Heart left ventricle (tissue), 16 donors: Measurements from ENCODE around the gene ROCK2. TPM values are rescaled to one million over a fixed set of nuclear protein-coding genes. Genes with fewer than 3 reads are reported as not detected.
"Not testable (repeated sequence)": the region's sequence is repeated elsewhere in the genome, so short reads cannot be mapped to it uniquely, and the experiment has no call there.

Experiments used
- ATAC-seq, 4 donors: fragments of 200-7000 bp; cut with Tn5 transposase; one replicate each; pipeline ENCODE4 v1.9.1; 2020 to 2022; ENCODE audit warnings: moderate library complexity in 4 of 4, mild to moderate bottlenecking in 3 of 4, moderate number of reproducible peaks in 1 of 4
- DNase-seq, 5 donors: peaks; one replicate each; pipeline ENCODE4 v3.0.0-alpha.2; 2020
- H3K27ac ChIP-seq, 12 donors: fragments of 200-600 bp; sonication (generic) in 4 of 12; one replicate each; pipeline versions ENCODE4 v1.5.0 to v1.8.0; 2016 to 2022; ENCODE audit warnings: mild to moderate bottlenecking in 2 of 12
- H3K27me3 ChIP-seq, 9 donors: fragments of 200-600 bp; sonication (generic) in 2 of 9; one replicate each; pipeline versions ENCODE4 v1.5.1 to v1.8.0; 2016 to 2022; ENCODE audit warnings: mild to moderate bottlenecking in 3 of 9
- H3K36me3 ChIP-seq, 9 donors: fragments of 200-600 bp; sonication (generic) in 2 of 9; one replicate each; pipeline versions ENCODE4 v1.5.0 to v1.8.0; 2018 to 2022; ENCODE audit warnings: mild to moderate bottlenecking in 2 of 9
- H3K4me1 ChIP-seq, 12 donors: fragments of 200-600 bp; sonication (generic) in 4 of 12; one replicate each; pipeline versions ENCODE4 v1.5.0 to v1.8.0; 2016 to 2022; ENCODE audit warnings: mild to moderate bottlenecking in 3 of 12
- H3K4me3 ChIP-seq, 12 donors: fragments of 200-600 bp; sonication (generic) in 4 of 12; one replicate each; pipeline versions ENCODE4 v1.5.0 to v1.8.0; 2017 to 2022; ENCODE audit warnings: mild to moderate bottlenecking in 9 of 12, moderate library complexity in 4 of 12
- H3K9me3 ChIP-seq, 12 donors: fragments of 200-600 bp; sonication (generic) in 4 of 12; one replicate each; pipeline versions ENCODE4 v1.5.0 to v1.8.0; 2016 to 2022; ENCODE audit warnings: mild to moderate bottlenecking in 1 of 12
- POLR2A ChIP-seq, 2 donors: fragments of 450-650 bp; IDR thresholded peaks; one replicate each; pipeline ENCODE4 v1.6.1; 2017; ENCODE audit warnings: antibody characterized with exemption in 2 of 2, mild to moderate bottlenecking in 2 of 2, moderate library complexity in 2 of 2
- WGBS, 4 donors: extraction: QIAGEN DNeasy Blood & Tissue Kit in 2 of 4; methylation state at CpG; one replicate each; pipeline versions ENCODE4 v1.1.5 to v1.1.7; 2013 to 2018; 5-methylcytosine and 5-hydroxymethylcytosine counted together
- intact Hi-C, 10 donors: fragments of 100-400 bp; cut with DNase I; formaldehyde crosslinking; loops; one replicate each; pipeline versions ENCODE4 v1.11.1 to v1.14.2; 2022
- polyA plus RNA-seq, 2 donors: library from polyadenylated mRNA; stranded (reverse); fragments of 200-250 nt; gene quantifications; one replicate each; pipeline ENCODE4 v1.2.3, GENCODE V29; 2013
- total RNA-seq, 9 donors: library from RNA; depleted of rRNA in 2 of 9; stranded (reverse); fragments of >200 nt in 2 of 9; fragmentation: NEBNext Ultra II Directional in 3 of 9; extraction: Animal tissue kit (Norgen Biotek cat#: 25700) in 3 of 9; gene quantifications; one replicate each; pipeline versions ENCODE4 v1.1.0 to v1.2.4, GENCODE V29; 2016 to 2023
- TF ChIP-seq, protein P1 (sequence below), 12 donors: fragments of 200-600 bp; sonication (generic) in 4 of 12; IDR thresholded peaks; one replicate each; pipeline versions ENCODE4 v1.5.0 to v1.8.0; 2018 to 2022; ENCODE audit warnings: antibody characterized with exemption in 12 of 12, mild to moderate bottlenecking in 5 of 12
- donor health status: ischemic (EF 13 %, LVEDD 7.1; RV severe dilation, severe dysfunction).
- donor health status: healthy with polysubstance abuse.
- donor health status: DM: no; HTN: yes; CAD: no.
- donor health status: DM: no; HTN: no; CAD: no.
- donor health status: ischemic (EF 25% LVEDD 6.9; RV normal size, moderate dysfunction).
- donor health status: ischemic (EF 25% LVEDD 5.7; RV mildly dilated, moderate dysfunction).
- donor health status: healthy.
- donor health status: DM: yes; HTN: yes; CAD: no.
- donor health status: ischemic (EF 35%, LVEDD 5.7; RV mildly dilated, moderate dysfunction).
- donor health status: nonischemic (EF 11% LVEDD 7.7; RV severe dilation, severe dysfunction).
- donor health status: DM: yes; HTN: yes; CAD: no.
- donor health status: PGD.
- donor health status: ischemic (EF 29% LVEDD 5.4; RV normal size, mild dysfunction).
- donor health status: nonischemic (EF 23%, LVEDD 6.1; RV moderate dilation, normal function).

Gene ROCK2
- total and polyA plus RNA-seq, 11 donors: 6.1 to 44.3 (median 38.0) TPM

DNA sequence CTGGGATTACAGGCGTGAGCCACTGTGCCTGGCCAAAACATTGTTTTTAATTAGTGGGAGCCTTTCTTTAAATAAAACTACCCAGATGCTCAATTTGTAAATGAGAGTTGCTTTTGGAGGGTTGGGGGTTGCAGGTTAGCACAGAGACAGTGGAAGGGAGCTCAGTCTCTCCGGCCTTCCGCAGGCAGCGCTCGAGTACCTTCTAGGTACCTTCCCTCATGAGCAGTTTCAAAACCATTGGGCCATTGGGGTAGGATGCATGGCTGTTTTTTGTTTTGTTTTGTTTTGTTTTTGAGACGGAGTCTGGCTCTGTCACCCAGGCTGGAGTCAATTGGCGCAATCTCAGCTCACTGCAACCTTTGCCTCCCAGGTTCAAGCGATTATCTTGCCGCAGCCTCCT is 170.2 kb downstream of the ROCK2 start:
- Histone ChIP-seq H3K36me3 (peaks cover 0 to 30% (median 6%) of the 10 kb centered on the region in 9 donors), H3K4me1 (peaks cover 0 to 25% (median 0%) of the 10 kb centered on the region in 12 donors), H3K9me3 (no peaks in the 10 kb centered on the region), H3K27me3 (no peaks in the 10 kb centered on the region), H3K4me3 (no peak overlapping the region), H3K27ac (no peak overlapping the region)
- TF ChIP-seq POLR2A (IDR thresholded peaks at IDR 0.05): no peak
- TF ChIP-seq, protein P1, sequence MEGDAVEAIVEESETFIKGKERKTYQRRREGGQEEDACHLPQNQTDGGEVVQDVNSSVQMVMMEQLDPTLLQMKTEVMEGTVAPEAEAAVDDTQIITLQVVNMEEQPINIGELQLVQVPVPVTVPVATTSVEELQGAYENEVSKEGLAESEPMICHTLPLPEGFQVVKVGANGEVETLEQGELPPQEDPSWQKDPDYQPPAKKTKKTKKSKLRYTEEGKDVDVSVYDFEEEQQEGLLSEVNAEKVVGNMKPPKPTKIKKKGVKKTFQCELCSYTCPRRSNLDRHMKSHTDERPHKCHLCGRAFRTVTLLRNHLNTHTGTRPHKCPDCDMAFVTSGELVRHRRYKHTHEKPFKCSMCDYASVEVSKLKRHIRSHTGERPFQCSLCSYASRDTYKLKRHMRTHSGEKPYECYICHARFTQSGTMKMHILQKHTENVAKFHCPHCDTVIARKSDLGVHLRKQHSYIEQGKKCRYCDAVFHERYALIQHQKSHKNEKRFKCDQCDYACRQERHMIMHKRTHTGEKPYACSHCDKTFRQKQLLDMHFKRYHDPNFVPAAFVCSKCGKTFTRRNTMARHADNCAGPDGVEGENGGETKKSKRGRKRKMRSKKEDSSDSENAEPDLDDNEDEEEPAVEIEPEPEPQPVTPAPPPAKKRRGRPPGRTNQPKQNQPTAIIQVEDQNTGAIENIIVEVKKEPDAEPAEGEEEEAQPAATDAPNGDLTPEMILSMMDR (IDR thresholded peaks at IDR 0.05): no peak
- intact Hi-C loops: no loop called here
- ATAC-seq (no peak), DNase-seq (no peak)
- 96 to 99% (median 98%) methylated on average over 9 of the region's 9 CpGs for WGBS, 4 donors

DNA sequence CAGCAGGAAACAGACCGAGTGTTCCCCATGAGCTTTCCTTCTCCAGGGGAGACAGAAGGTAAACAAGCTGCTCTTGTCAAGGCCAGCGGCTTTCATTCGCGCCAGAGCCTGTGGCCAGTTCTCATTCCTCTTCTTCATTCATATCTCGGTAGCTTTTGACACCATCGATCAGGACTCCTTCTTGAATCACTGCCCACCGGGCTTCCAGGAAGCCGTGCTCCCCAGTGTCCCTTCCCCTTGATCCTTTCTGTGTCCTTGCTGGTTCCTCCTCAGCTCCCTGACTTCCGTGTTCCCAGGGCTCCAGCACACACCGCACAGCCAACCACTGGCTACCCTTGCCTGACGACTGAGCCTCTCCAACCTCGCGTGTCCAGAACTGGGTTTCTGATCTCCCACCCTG is 175.1 kb downstream of the ROCK2 start:
- Histone ChIP-seq H3K36me3 (peaks cover 0 to 9% (median 0%) of the 10 kb centered on the region in 9 donors), H3K4me1 (peaks cover 0 to 3% (median 0%) of the 10 kb centered on the region in 12 donors), H3K4me3 (no peak overlapping the region), H3K27me3 (no peaks in the 10 kb centered on the region), H3K9me3 (no peaks in the 10 kb centered on the region), H3K27ac (no peak overlapping the region)
- TF ChIP-seq, protein P1 (IDR thresholded peaks at IDR 0.05): no peak
- no peak for TF ChIP-seq POLR2A (IDR thresholded peaks at IDR 0.05)
- DNase-seq (no peak), ATAC-seq (peak in 3 of 4 donors; percentile 53 to 57 (median 55))
- intact Hi-C loops: no loop called here
- 58 to 72% (median 65%) methylated on average over 13 of the region's 13 CpGs for WGBS, 4 donors

DNA sequence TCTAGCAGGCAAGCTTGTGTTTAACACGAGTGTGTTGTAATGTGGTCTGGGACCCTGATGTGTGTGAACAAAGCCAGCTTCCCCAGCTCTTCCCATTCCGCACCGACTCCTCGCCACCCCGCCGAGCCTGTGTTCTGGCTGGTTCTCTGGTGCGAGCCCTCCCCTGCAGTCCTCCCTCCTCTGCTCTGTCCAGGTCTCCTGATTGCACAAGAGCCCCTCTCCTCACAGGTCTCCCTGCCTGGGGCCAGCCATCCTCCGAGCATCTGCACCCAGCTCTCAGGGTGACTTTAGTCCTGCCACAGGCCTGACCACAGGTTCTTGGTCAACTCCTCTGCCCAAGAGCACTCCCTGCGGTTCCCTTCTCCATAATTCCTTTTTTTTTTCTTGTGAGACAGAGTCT is 175.9 kb downstream of the ROCK2 start:
- no peak overlapping the region for H3K27ac ChIP-seq
- 83 to 94% (median 86%) methylated on average over 9 of the region's 9 CpGs for WGBS, 4 donors
- no peaks in the 10 kb centered on the region for H3K27me3 ChIP-seq
- H3K9me3 ChIP-seq: no peaks in the 10 kb centered on the region
- no peak overlapping the region for H3K4me3 ChIP-seq
- no peaks in the 10 kb centered on the region for H3K4me1 ChIP-seq
- intact Hi-C loops: no loop called here
- peak in 1 of 4 donors; percentile 36 for ATAC-seq
- DNase-seq: no peak
- TF ChIP-seq, protein P1 (IDR thresholded peaks at IDR 0.05): no peak
- TF ChIP-seq POLR2A (IDR thresholded peaks at IDR 0.05): no peak
- peaks cover 0 to 14% (median 0%) of the 10 kb centered on the region in 9 donors for H3K36me3 ChIP-seq

DNA sequence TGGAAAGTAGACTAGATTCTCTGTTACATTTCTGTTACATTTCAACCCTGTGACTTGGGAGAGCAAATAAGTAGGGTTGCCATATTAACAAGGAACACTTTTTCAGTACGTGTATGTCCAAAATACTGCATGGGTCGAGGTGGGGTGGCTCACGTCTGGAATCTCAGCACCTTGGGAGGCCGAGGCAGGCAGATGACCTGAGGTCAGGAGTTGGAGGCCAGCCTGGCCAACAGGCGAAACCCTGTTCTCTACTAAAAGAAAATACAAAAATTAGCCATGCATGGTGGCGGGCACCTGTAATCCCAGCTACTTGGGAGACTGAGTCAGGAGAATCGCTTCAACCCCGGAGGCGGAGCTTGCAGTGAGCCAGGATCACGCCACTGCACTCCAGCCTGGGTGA is 178.0 kb downstream of the ROCK2 start:
- no peak overlapping the region for H3K4me3 ChIP-seq
- peaks cover 0 to 24% (median 8%) of the 10 kb centered on the region in 9 donors for H3K36me3 ChIP-seq
- no peaks in the 10 kb centered on the region for H3K9me3 ChIP-seq
- WGBS, 4 donors: 84 to 97% (median 91%) methylated on average over 10 of the region's 10 CpGs
- no peak for TF ChIP-seq POLR2A (IDR thresholded peaks at IDR 0.05)
- TF ChIP-seq, protein P1 (IDR thresholded peaks at IDR 0.05): no peak
- ATAC-seq (no peak), DNase-seq (no peak)
- no peaks in the 10 kb centered on the region for H3K27me3 ChIP-seq
- no peak overlapping the region for H3K27ac ChIP-seq
- intact Hi-C loops: no loop called here
- no peaks in the 10 kb centered on the region for H3K4me1 ChIP-seq

DNA sequence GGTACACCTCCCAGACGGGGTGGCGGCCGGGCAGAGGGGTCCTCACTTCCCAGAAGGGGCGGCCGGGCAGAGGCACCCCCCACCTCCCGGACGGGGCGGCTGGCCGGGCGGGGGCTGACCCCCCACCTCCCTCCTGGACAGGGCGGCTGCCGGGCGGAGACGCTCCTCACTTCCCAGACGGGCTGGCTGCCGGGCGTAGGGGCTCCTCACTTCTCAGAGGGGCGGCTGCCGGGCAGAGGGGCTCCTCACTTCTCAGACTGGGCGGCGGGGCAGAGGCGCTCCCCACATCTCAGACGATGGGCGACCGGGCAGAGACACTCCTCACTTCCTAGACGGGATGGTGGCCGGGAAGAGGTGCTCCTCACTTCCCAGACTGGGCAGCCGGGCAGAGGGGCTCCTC is 179.4 kb downstream of the ROCK2 start:
- WGBS, 4 donors: 96 to 97% (median 96%) methylated on average over 11 to 28 of the region's 28 CpGs
- DNase-seq, intact Hi-C loops, H3K27me3 ChIP-seq, H3K27ac ChIP-seq, ATAC-seq, H3K4me3 ChIP-seq, H3K4me1 ChIP-seq, H3K9me3 ChIP-seq: not testable (repeated sequence)
- H3K36me3 ChIP-seq: peaks cover 0 to 32% (median 11%) of the 10 kb centered on the region in 9 donors
